ENCODE data around the gene PRELID2. TPM values are rescaled to one million over a fixed set of nuclear protein-coding genes. Genes with fewer than 3 reads are reported as not detected.

Gene PRELID2
- polyA plus RNA-seq, 3 donors = 0.77 to 2.0 (median 1.5) TPM

- Histone ChIP-seq H3K4me1 (ENCODE audit: control insufficient read depth in 1 of 2, insufficient read depth in 2 of 2, low read length in 2 of 2) (no peaks in the 10 kb centered on the region), H3K79me2 (ENCODE audit: insufficient read depth, low read length) (no peaks in the 10 kb centered on the region), H3K9ac (ENCODE audit: insufficient read depth, low read length, poor library complexity, severe bottlenecking) (no peak overlapping the region), H3K36me3 (replicated peaks in 1 of 2; ENCODE audit: control insufficient read depth in 1 of 2, insufficient read depth in 2 of 2, low read length in 2 of 2) (no peaks in the 10 kb centered on the region), H3K4me3 (replicated peaks in 1 of 3; ENCODE audit: low read depth in 2 of 3, low read length in 3 of 3) (no peak overlapping the region), H3K27me3 (ENCODE audit: control insufficient read depth in 2 of 2, insufficient read depth in 2 of 2, low read length in 2 of 2) (no peaks in the 10 kb centered on the region), H3K9me3 (replicated peaks in 1 of 2; ENCODE audit: control insufficient read depth in 1 of 2, insufficient read depth in 1 of 2, low read length in 2 of 2) (no peaks in the 10 kb centered on the region), H2AFZ (ENCODE audit: insufficient read depth, low read depth, low read length, poor library complexity, severe bottlenecking) (no peak overlapping the region), H3K4me2 (replicated peaks; ENCODE audit: extremely low read depth, low read length, poor library complexity, severe bottlenecking) (no peak overlapping the region), H4K20me1 (ENCODE audit: insufficient read depth, low read length) (no peaks in the 10 kb centered on the region), H3K27ac (ENCODE audit: low read depth in 1 of 2, low read length in 2 of 2) (no peak overlapping the region)
- H3K36me3 Mint-ChIP-seq = peaks cover 0 to 4% of the 10 kb centered on the region in 2 donors
- H3K4me1 Mint-ChIP-seq = no peaks in the 10 kb centered on the region
- H3K4me3 Mint-ChIP-seq = no peak overlapping the region
- H3K9me3 Mint-ChIP-seq = peaks cover 0 to 2% (median 0%) of the 10 kb centered on the region in 7 donors
- DNase-seq = no peak
- no peak for TF ChIP-seq CTCF (IDR thresholded peaks at IDR 0.05)
- H3K27ac Mint-ChIP-seq = no peak overlapping the region
- intact Hi-C loops (cut with micrococcal nuclease) = no loop called here
- WGBS (ENCODE audit: insufficient coverage) = no CpG with 5 or more reads among the region's 2 CpGs
- no peaks in the 10 kb centered on the region for H3K27me3 Mint-ChIP-seq (ENCODE audit: low read depth in 3 of 3)
Measured at GRCh38 chr5:145793574-145793973, 41.6 kb downstream of the PRELID2 start.

- Histone ChIP-seq H3K4me3 (replicated peaks in 1 of 3; ENCODE audit: low read depth in 2 of 3, low read length in 3 of 3) (no peak overlapping the region), H3K27me3 (ENCODE audit: control insufficient read depth in 2 of 2, insufficient read depth in 2 of 2, low read length in 2 of 2) (no peaks in the 10 kb centered on the region), H3K79me2 (ENCODE audit: insufficient read depth, low read length) (no peaks in the 10 kb centered on the region), H2AFZ (ENCODE audit: insufficient read depth, low read depth, low read length, poor library complexity, severe bottlenecking) (no peak overlapping the region), H3K4me2 (replicated peaks; ENCODE audit: extremely low read depth, low read length, poor library complexity, severe bottlenecking) (no peak overlapping the region), H3K4me1 (ENCODE audit: control insufficient read depth in 1 of 2, insufficient read depth in 2 of 2, low read length in 2 of 2) (no peaks in the 10 kb centered on the region), H3K36me3 (replicated peaks in 1 of 2; ENCODE audit: control insufficient read depth in 1 of 2, insufficient read depth in 2 of 2, low read length in 2 of 2) (no peaks in the 10 kb centered on the region), H3K9me3 (replicated peaks in 1 of 2; ENCODE audit: control insufficient read depth in 1 of 2, insufficient read depth in 1 of 2, low read length in 2 of 2) (no peaks in the 10 kb centered on the region), H3K9ac (ENCODE audit: insufficient read depth, low read length, poor library complexity, severe bottlenecking) (no peak overlapping the region), H4K20me1 (ENCODE audit: insufficient read depth, low read length) (no peaks in the 10 kb centered on the region), H3K27ac (ENCODE audit: low read depth in 1 of 2, low read length in 2 of 2) (no peak overlapping the region)
- no peaks in the 10 kb centered on the region for H3K27me3 Mint-ChIP-seq (ENCODE audit: low read depth in 3 of 3)
- no CpG with 5 or more reads among the region's 3 CpGs for WGBS (ENCODE audit: insufficient coverage)
- peaks cover 0 to 10% of the 10 kb centered on the region in 2 donors for H3K36me3 Mint-ChIP-seq
- intact Hi-C loops (cut with micrococcal nuclease) = no loop called here
- H3K9me3 Mint-ChIP-seq = peaks cover 0 to 2% (median 0%) of the 10 kb centered on the region in 7 donors
- H3K4me3 Mint-ChIP-seq = no peak overlapping the region
- DNase-seq = no peak
- TF ChIP-seq CTCF (IDR thresholded peaks at IDR 0.05) = no peak
- H3K4me1 Mint-ChIP-seq = no peaks in the 10 kb centered on the region
- H3K27ac Mint-ChIP-seq = no peak overlapping the region
Measured at GRCh38 chr5:145792840-145793239, 42.3 kb downstream of the PRELID2 start.
